Loucy (cell line): ENCODE data around the gene GRK3.

ENCODE experiments used
- CTCF ChIP-seq: fragments of 200-600 bp; sonication (generic); conservative IDR thresholded peaks from 2 replicates; pipeline ENCODE4 v1.5.1; 2014; ENCODE audit warnings: mild to moderate bottlenecking, antibody characterized with exemption, low read length
- EZH2phosphoT487 ChIP-seq: fragments of 200-600 bp; IDR thresholded peaks from 2 replicates; pipeline ENCODE4 v1.6.1; 2018; ENCODE audit warnings: antibody characterized with exemption, mild to moderate bottlenecking, moderate library complexity, borderline replicate concordance

DNA sequence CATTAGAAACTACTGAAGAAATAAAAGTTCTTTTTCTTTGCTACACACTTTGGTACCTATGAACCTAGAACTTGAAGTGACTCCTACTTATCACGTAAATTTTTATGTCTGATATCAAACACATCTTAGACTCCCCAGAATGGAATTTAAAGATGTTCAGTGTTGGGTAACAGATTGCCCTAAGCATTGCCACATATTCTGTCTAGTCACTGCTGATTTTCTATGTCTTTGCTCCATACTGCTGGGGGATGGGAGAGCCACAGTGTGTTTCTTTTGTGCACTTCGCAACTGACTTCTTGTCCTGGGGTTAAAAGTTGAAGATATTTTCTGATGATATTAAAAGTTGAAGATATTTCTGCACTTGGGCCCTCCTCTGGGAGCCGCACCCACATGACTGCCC is 158.2 kb downstream of the GRK3 start:
- TF ChIP-seq CTCF (no peak), EZH2phosphoT487 (no peak)
